Measurements from ENCODE around the gene DLGAP5. TPM values are rescaled to one million over a fixed set of nuclear protein-coding genes. Genes with fewer than 3 reads are reported as not detected.

DLGAP5 gene
- total RNA-seq, 1 donor from 2014 or later = 4.2 TPM

DNA sequence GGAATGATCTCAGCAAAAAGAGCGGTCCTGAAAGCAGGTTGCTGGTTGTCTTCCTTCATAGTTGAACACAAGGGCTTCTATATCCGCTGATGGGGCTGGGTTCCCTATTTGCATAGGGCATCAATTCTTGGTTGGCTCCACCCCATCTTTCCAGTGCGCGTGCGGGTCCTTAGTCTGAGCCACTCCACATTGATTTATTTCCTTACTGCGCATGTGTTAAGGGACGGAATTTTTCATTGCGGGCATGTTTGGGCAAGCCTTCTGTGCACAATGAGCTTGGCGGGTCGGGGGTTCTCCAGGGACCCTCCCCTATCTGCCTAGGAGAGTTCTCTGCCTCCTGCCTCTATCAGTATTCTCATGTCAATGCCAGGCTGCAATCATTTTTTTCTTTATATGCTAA, 21.2 kb upstream of the DLGAP5 start:
- H3K27me3 ChIP-seq (ENCODE audit: control insufficient read depth in 3 of 3, insufficient read depth in 3 of 3, low read length in 3 of 3) = no peaks in the 10 kb centered on the region
- H3K27ac ChIP-seq (ENCODE audit: low read depth, low read length) = no peak overlapping the region
- H3K9me3 ChIP-seq (ENCODE audit: control insufficient read depth in 3 of 3, low read length in 3 of 3) = no peaks in the 10 kb centered on the region
- H3K4me3 ChIP-seq (ENCODE audit: low read length in 3 of 3) = no peak overlapping the region
- H3K4me1 ChIP-seq (ENCODE audit: control insufficient read depth in 3 of 3, insufficient read depth in 3 of 3, low read length in 3 of 3) = no peaks in the 10 kb centered on the region
- peak overlapping the region in 1 of 3 donors; percentile 20 for H3K9ac ChIP-seq (ENCODE audit: low read depth in 1 of 3, low read length in 3 of 3)
- H3K36me3 ChIP-seq (ENCODE audit: control insufficient read depth in 3 of 3, insufficient read depth in 3 of 3, low read length in 3 of 3) = no peaks in the 10 kb centered on the region

GRCh38 chr14:55207832-55208231, 16.4 kb upstream of the DLGAP5 start:
- no peaks in the 10 kb centered on the region for H3K4me1 ChIP-seq (ENCODE audit: control insufficient read depth in 3 of 3, insufficient read depth in 3 of 3, low read length in 3 of 3)
- no peak overlapping the region for H3K9ac ChIP-seq (ENCODE audit: low read depth in 1 of 3, low read length in 3 of 3)
- H3K27me3 ChIP-seq (ENCODE audit: control insufficient read depth in 3 of 3, insufficient read depth in 3 of 3, low read length in 3 of 3) = no peaks in the 10 kb centered on the region
- no peak overlapping the region for H3K27ac ChIP-seq (ENCODE audit: low read depth, low read length)
- no peaks in the 10 kb centered on the region for H3K36me3 ChIP-seq (ENCODE audit: control insufficient read depth in 3 of 3, insufficient read depth in 3 of 3, low read length in 3 of 3)
- no peaks in the 10 kb centered on the region for H3K9me3 ChIP-seq (ENCODE audit: control insufficient read depth in 3 of 3, low read length in 3 of 3)
- H3K4me3 ChIP-seq (ENCODE audit: low read length in 3 of 3) = no peak overlapping the region

DNA sequence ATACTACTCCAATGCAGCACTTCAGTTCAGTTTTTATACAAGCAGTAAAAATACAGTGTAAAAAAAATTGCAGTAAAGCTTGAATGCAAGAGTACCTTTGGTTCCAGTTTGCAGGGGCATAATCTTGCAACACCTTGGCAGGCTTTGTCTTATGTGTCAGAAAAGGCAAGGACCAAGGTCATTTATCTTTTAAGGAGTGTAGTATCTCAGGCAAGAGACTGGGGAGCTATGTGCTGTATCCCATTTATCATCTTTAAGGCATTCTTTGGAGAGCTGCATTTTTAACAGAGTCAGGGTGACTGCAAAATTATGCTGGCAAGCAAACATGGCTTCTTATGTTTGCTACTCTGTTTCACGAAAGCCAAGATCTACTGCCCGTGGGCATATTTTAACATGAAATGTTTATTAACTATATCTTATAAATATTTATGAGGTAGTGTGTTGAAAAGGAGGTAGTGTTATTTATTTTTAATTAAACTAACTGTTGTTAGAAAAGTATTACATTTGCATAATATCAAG, 14.8 kb upstream of the DLGAP5 start:
- Histone ChIP-seq H3K4me1 (ENCODE audit: control insufficient read depth in 3 of 3, insufficient read depth in 3 of 3, low read length in 3 of 3) (no peaks in the 10 kb centered on the region), H3K27ac (ENCODE audit: low read depth, low read length) (no peak overlapping the region), H3K36me3 (ENCODE audit: control insufficient read depth in 3 of 3, insufficient read depth in 3 of 3, low read length in 3 of 3) (no peaks in the 10 kb centered on the region), H3K9ac (ENCODE audit: low read depth in 1 of 3, low read length in 3 of 3) (no peak overlapping the region), H3K9me3 (ENCODE audit: control insufficient read depth in 3 of 3, low read length in 3 of 3) (no peaks in the 10 kb centered on the region), H3K4me3 (ENCODE audit: low read length in 3 of 3) (no peak overlapping the region), H3K27me3 (ENCODE audit: control insufficient read depth in 3 of 3, insufficient read depth in 3 of 3, low read length in 3 of 3) (no peaks in the 10 kb centered on the region)

GRCh38 chr14:55201219-55202101, 10.1 kb upstream of the DLGAP5 start:
- no peaks in the 10 kb centered on the region for H3K9me3 ChIP-seq (ENCODE audit: control insufficient read depth in 3 of 3, low read length in 3 of 3)
- H3K36me3 ChIP-seq (ENCODE audit: control insufficient read depth in 3 of 3, insufficient read depth in 3 of 3, low read length in 3 of 3) = no peaks in the 10 kb centered on the region
- H3K9ac ChIP-seq (ENCODE audit: low read depth in 1 of 3, low read length in 3 of 3) = no peak overlapping the region
- H3K27me3 ChIP-seq (ENCODE audit: control insufficient read depth in 3 of 3, insufficient read depth in 3 of 3, low read length in 3 of 3) = no peaks in the 10 kb centered on the region
- H3K4me1 ChIP-seq (ENCODE audit: control insufficient read depth in 3 of 3, insufficient read depth in 3 of 3, low read length in 3 of 3) = no peaks in the 10 kb centered on the region
- H3K27ac ChIP-seq (ENCODE audit: low read depth, low read length) = no peak overlapping the region
- H3K4me3 ChIP-seq (ENCODE audit: low read length in 3 of 3) = no peak overlapping the region

GRCh38 chr14:55200651-55201050, 9.3 kb upstream of the DLGAP5 start:
- Histone ChIP-seq H3K9me3 (ENCODE audit: control insufficient read depth in 3 of 3, low read length in 3 of 3) (no peaks in the 10 kb centered on the region), H3K27me3 (ENCODE audit: control insufficient read depth in 3 of 3, insufficient read depth in 3 of 3, low read length in 3 of 3) (no peaks in the 10 kb centered on the region), H3K36me3 (ENCODE audit: control insufficient read depth in 3 of 3, insufficient read depth in 3 of 3, low read length in 3 of 3) (no peaks in the 10 kb centered on the region), H3K9ac (ENCODE audit: low read depth in 1 of 3, low read length in 3 of 3) (no peak overlapping the region), H3K4me1 (ENCODE audit: control insufficient read depth in 3 of 3, insufficient read depth in 3 of 3, low read length in 3 of 3) (no peaks in the 10 kb centered on the region), H3K4me3 (ENCODE audit: low read length in 3 of 3) (no peak overlapping the region), H3K27ac (ENCODE audit: low read depth, low read length) (no peak overlapping the region)

DNA sequence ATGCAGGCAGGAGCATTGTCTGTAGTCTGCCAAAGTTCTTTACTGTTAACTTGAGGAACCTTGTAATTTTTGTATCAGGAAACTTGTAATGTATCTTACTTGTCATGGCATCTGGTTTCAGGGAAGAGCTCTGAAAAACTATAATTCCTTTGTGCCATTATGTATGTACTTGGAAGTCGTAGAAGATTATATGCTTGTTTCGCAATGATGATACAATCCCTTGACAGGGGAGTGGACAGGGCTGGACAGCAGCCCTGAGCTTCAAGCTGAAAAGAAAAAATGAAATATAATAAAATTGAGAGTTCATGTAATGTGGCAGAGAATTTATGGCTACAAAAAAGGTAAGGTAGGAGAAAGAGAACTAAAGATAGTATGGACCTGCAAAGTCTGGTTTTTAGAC, 7.4 kb upstream of the DLGAP5 start:
- Histone ChIP-seq H3K4me3 (ENCODE audit: low read length in 3 of 3) (no peak overlapping the region), H3K9ac (ENCODE audit: low read depth in 1 of 3, low read length in 3 of 3) (no peak overlapping the region), H3K27me3 (ENCODE audit: control insufficient read depth in 3 of 3, insufficient read depth in 3 of 3, low read length in 3 of 3) (no peaks in the 10 kb centered on the region), H3K27ac (ENCODE audit: low read depth, low read length) (no peak overlapping the region), H3K9me3 (ENCODE audit: control insufficient read depth in 3 of 3, low read length in 3 of 3) (no peaks in the 10 kb centered on the region), H3K36me3 (ENCODE audit: control insufficient read depth in 3 of 3, insufficient read depth in 3 of 3, low read length in 3 of 3) (no peaks in the 10 kb centered on the region), H3K4me1 (ENCODE audit: control insufficient read depth in 3 of 3, insufficient read depth in 3 of 3, low read length in 3 of 3) (no peaks in the 10 kb centered on the region)

DNA sequence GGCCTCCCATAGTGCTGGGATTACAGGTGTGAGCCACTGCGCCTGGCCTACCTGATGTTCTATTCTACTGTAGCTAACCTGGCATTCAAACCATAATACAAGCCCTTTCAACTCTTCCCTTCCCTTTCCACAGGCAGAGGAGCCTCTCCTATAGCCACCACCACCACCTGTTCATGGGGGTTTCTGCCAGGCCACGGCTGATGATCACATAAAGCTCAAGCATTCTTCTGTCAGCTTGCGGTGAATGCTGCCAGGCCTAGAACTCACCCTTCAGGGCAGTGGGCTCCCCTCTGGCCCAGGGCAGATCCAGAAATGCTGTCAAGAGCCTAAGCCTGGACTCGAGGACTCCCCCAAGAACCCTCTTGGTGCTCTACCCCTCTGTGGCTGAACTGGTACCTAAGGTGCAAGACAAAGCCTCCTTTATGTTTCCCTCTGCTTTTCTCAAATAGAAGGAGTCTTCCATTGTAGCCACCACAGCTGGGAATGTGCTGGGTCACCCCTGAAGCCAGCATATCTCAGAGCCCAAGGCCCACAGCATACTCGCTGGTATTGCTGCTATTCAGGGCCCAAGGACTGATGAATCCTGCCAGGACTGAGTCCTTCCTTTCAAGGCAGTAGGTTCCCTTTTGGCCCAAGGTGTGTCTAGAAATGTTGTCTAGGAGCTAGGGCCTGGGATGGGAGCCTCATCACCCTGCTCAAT, 3.4 kb upstream of the DLGAP5 start:
- H3K27ac ChIP-seq (ENCODE audit: low read depth, low read length) = no peak overlapping the region
- no peak overlapping the region for H3K9ac ChIP-seq (ENCODE audit: low read depth in 1 of 3, low read length in 3 of 3)
- H3K27me3 ChIP-seq (ENCODE audit: control insufficient read depth in 3 of 3, insufficient read depth in 3 of 3, low read length in 3 of 3) = no peaks in the 10 kb centered on the region
- H3K4me3 ChIP-seq (ENCODE audit: low read length in 3 of 3) = no peak overlapping the region
- H3K36me3 ChIP-seq (ENCODE audit: control insufficient read depth in 3 of 3, insufficient read depth in 3 of 3, low read length in 3 of 3) = no peaks in the 10 kb centered on the region
- peaks cover 7% of the 10 kb centered on the region in 3 donors for H3K4me1 ChIP-seq (ENCODE audit: control insufficient read depth in 3 of 3, insufficient read depth in 3 of 3, low read length in 3 of 3)
- H3K9me3 ChIP-seq (ENCODE audit: control insufficient read depth in 3 of 3, low read length in 3 of 3) = no peaks in the 10 kb centered on the region

DNA sequence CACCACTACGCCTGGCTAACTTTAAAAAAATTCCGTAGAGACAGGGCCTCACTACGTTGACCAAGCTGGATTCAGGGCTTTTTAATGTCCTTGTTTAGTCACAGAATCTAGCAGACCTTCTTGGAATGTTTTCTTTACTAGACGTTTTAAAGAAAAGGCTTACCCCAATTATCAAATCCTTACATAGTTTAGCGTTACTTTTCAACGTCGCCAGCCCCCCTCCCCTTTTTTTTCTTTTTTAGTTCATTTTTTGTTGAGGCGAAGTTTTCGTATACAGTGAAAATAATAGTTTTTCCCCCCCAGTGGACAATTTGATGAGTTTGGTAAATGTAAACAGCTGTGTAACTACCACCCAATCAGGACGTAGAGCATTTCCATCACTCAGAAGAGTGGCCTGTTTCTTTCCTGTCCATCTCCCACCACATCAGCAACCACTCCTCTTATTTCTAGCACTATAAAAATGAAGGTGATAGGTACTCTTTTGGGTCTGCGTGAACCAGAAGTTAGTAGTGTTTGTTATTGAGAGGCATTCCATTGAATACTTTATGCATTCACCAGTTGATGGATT, 753 bp upstream of the DLGAP5 start:
- Histone ChIP-seq H3K27me3 (ENCODE audit: control insufficient read depth in 3 of 3, insufficient read depth in 3 of 3, low read length in 3 of 3) (no peaks in the 10 kb centered on the region), H3K4me3 (ENCODE audit: low read length in 3 of 3) (peak overlapping the region; percentile 73 to 83 (median 79)), H3K27ac (ENCODE audit: low read depth, low read length) (peak overlapping the region; percentile 56), H3K4me1 (ENCODE audit: control insufficient read depth in 3 of 3, insufficient read depth in 3 of 3, low read length in 3 of 3) (peaks cover 7% of the 10 kb centered on the region in 3 donors), H3K9ac (ENCODE audit: low read depth in 1 of 3, low read length in 3 of 3) (peak overlapping the region; percentile 70 to 74 (median 71)), H3K9me3 (ENCODE audit: control insufficient read depth in 3 of 3, low read length in 3 of 3) (no peaks in the 10 kb centered on the region), H3K36me3 (ENCODE audit: control insufficient read depth in 3 of 3, insufficient read depth in 3 of 3, low read length in 3 of 3) (no peaks in the 10 kb centered on the region)

- H3K27me3 ChIP-seq (ENCODE audit: control insufficient read depth in 3 of 3, insufficient read depth in 3 of 3, low read length in 3 of 3) = no peaks in the 10 kb centered on the region
- H3K27ac ChIP-seq (ENCODE audit: low read depth, low read length) = no peak overlapping the region
- H3K9ac ChIP-seq (ENCODE audit: low read depth in 1 of 3, low read length in 3 of 3) = no peak overlapping the region
Measured at GRCh38 chr14:55190906-55191202, 531 bp downstream of the DLGAP5 start.

More at GRCh38 chr14:55190906-55191202, 531 bp downstream of the DLGAP5 start:
- peak overlapping the region in 2 of 3 donors; percentile 79 to 83 for H3K4me3 ChIP-seq (ENCODE audit: low read length in 3 of 3)
- peaks cover 7% of the 10 kb centered on the region in 3 donors for H3K4me1 ChIP-seq (ENCODE audit: control insufficient read depth in 3 of 3, insufficient read depth in 3 of 3, low read length in 3 of 3)
- H3K36me3 ChIP-seq (ENCODE audit: control insufficient read depth in 3 of 3, insufficient read depth in 3 of 3, low read length in 3 of 3) = no peaks in the 10 kb centered on the region
- H3K9me3 ChIP-seq (ENCODE audit: control insufficient read depth in 3 of 3, low read length in 3 of 3) = no peaks in the 10 kb centered on the region

All from skeletal muscle tissue (tissue), 4 donors.